Aorta (tissue), 5 donors: ENCODE data around the gene TACR3. TPM values are rescaled to one million over a fixed set of nuclear protein-coding genes. Genes with fewer than 3 reads are reported as not detected.
"Not testable (repeated sequence)": the region's sequence is repeated elsewhere in the genome, so short reads cannot be mapped to it uniquely, and the experiment has no call there.

ENCODE experiments used
- ATAC-seq: fragments of 200-7000 bp; cut with Tn5 transposase; one replicate; pipeline ENCODE4 v1.9.1; 2022; ENCODE audit warnings: moderate library complexity; ENCODE audit not compliant: low FRiP score
- DNase-seq, 2 donors: peaks; one replicate each; pipeline ENCODE4 v3.0.0-alpha.2; 2020
- H3K27ac ChIP-seq, 2 donors: one replicate each; pipeline ENCODE4 v1.5.1; 2013; ENCODE audit warnings: low read length in 2 of 2, mild to moderate bottlenecking in 2 of 2, moderate library complexity in 2 of 2, control low read depth in 1 of 2, inconsistent platforms in 1 of 2, low read depth in 1 of 2
- H3K27me3 ChIP-seq, 2 donors: one replicate each; pipeline ENCODE4 v1.6.1; 2013; ENCODE audit warnings: control low read depth in 1 of 2, low read length in 1 of 2, mild to moderate bottlenecking in 1 of 2, moderate library complexity in 1 of 2; ENCODE audit not compliant: insufficient read depth in 2 of 2, control insufficient read depth in 1 of 2
- H3K36me3 ChIP-seq, 2 donors: one replicate each; pipeline ENCODE4 v1.6.1; 2013; ENCODE audit warnings: control low read depth in 1 of 2, low read length in 1 of 2, mild to moderate bottlenecking in 1 of 2; ENCODE audit not compliant: insufficient read depth in 2 of 2, control insufficient read depth in 1 of 2
- H3K4me1 ChIP-seq, 2 donors: one replicate each; pipeline ENCODE4 v1.6.1; 2013; ENCODE audit warnings: low read length in 2 of 2, control low read depth in 1 of 2, mild to moderate bottlenecking in 1 of 2, moderate library complexity in 1 of 2; ENCODE audit not compliant: insufficient read depth in 2 of 2, control insufficient read depth in 1 of 2
- H3K4me3 ChIP-seq, 2 donors: one replicate each; pipeline ENCODE4 v1.5.1; 2013; ENCODE audit warnings: low read length in 2 of 2, control low read depth in 1 of 2, mild to moderate bottlenecking in 1 of 2
- H3K9me3 ChIP-seq: one replicate; pipeline ENCODE4 v1.6.1; 2013; ENCODE audit warnings: mild to moderate bottlenecking, low read length; ENCODE audit not compliant: control insufficient read depth
- WGBS, 2 donors: extraction: QIAGEN DNeasy Blood & Tissue Kit; methylation state at CpG; one replicate each; pipeline ENCODE4 v1.1.7; 2013; 5-methylcytosine and 5-hydroxymethylcytosine counted together
- intact Hi-C, 2 donors: fragments of 100-400 bp; cut with DNase I; formaldehyde crosslinking; loops; one replicate each; pipeline versions ENCODE4 v1.14.2 to v1.15.0; 2022
- polyA plus RNA-seq, 2 donors: library from polyadenylated mRNA; stranded (reverse); fragments of 200-250 nt; gene quantifications; one replicate each; pipeline ENCODE4 v1.2.3, GENCODE V29; 2013
- total RNA-seq, 2 donors: library from RNA; stranded (reverse); fragmentation: NEBNext Ultra II Directional; extraction: Animal tissue kit (Norgen Biotek cat#: 25700); gene quantifications; one replicate each; pipeline ENCODE4 v1.2.1, GENCODE V29; 2021
- donor health status: healthy with polysubstance abuse.
- donor health status: Bipolar disorder and iron deficiency.
- donor health status: DM: no; HTN: no; CAD: no.
- donor health status: DM: no; HTN: no; CAD: no.
- donor health status: DM: yes; HTN: yes; CAD: no.

TACR3 gene
- total and polyA plus RNA-seq, 4 donors, result not detected

DNA sequence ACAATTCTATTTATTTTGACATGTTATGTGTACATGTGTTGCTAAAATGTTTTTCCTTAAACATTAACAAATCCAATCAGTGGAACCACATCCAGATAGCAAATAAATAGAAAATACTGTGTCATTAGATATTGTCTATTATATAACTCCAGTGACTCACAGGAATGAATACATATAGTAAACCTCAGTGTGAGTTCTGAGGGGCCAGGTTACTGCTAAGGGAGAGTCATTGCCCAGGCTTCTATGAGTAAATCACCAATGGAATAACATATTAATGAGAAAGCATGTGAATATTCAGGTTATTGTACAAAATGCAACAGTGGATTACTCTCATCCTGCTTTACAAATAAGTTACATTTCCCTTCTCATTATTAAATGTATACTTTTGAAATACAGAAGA is 27.2 kb downstream of the TACR3 start:
- no peak overlapping the region for H3K4me3 ChIP-seq
- ATAC-seq, result no peak
- intact Hi-C loops, result no loop called here

DNA sequence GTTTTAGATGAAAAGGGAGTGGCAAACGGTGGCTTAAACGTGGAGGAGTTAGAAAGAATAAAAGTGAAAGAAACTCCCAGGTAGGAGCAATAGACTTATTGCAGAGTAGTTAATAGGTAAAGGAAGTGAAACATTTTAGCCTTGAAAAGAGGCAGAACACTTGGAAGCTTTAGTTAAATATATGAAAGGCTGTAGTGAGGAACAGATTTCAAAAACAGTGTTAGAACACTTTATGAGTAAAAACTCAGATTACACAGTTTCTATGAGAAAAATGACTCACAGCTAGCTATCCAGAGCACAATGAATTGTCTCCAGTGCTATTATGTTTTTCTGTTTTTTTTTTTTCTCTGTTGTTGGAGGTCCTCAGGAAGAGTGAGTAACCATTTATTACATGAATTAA is 45.8 kb downstream of the TACR3 start:
- Histone ChIP-seq H3K9me3 (peaks cover 1% of the 10 kb centered on the region), H3K27me3 (no peaks in the 10 kb centered on the region), H3K4me1 (no peaks in the 10 kb centered on the region), H3K4me3 (no peak overlapping the region), H3K36me3 (no peaks in the 10 kb centered on the region), H3K27ac (no peak overlapping the region)
- intact Hi-C loops, result no loop called here
- DNase-seq (no peak), ATAC-seq (no peak)
- WGBS, 2 donors, result 81% methylated on average over 2 of the region's 2 CpGs

More for the DNA sequence above, 27.2 kb downstream of the TACR3 start:
- Histone ChIP-seq H3K27ac (no peak overlapping the region), H3K4me1 (no peaks in the 10 kb centered on the region), H3K9me3 (no peaks in the 10 kb centered on the region), H3K27me3 (no peaks in the 10 kb centered on the region), H3K36me3 (no peaks in the 10 kb centered on the region)
- no peak for DNase-seq

DNA sequence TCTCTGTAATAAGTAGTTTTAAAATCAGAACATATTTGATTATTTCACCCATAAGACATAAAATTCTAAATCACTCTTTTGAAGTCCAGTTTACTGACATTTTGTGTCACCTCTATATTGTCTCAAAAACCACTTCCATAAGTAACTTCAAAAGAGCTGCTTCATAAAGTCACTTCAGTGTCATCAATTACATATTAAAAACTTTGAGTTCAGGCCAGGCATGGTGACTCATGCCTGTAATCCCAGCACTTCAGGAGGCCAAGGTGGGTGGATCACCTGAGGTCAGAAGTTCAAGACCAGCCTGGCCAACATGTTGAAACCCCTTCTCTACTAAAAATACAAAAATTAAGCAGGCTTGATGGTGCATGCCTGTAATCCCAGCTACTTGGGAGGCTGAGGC is 53.0 kb downstream of the TACR3 start:
- H3K4me3 ChIP-seq, DNase-seq, intact Hi-C loops, H3K36me3 ChIP-seq, ATAC-seq, H3K4me1 ChIP-seq, H3K27ac ChIP-seq, H3K9me3 ChIP-seq, H3K27me3 ChIP-seq: not testable (repeated sequence)

DNA sequence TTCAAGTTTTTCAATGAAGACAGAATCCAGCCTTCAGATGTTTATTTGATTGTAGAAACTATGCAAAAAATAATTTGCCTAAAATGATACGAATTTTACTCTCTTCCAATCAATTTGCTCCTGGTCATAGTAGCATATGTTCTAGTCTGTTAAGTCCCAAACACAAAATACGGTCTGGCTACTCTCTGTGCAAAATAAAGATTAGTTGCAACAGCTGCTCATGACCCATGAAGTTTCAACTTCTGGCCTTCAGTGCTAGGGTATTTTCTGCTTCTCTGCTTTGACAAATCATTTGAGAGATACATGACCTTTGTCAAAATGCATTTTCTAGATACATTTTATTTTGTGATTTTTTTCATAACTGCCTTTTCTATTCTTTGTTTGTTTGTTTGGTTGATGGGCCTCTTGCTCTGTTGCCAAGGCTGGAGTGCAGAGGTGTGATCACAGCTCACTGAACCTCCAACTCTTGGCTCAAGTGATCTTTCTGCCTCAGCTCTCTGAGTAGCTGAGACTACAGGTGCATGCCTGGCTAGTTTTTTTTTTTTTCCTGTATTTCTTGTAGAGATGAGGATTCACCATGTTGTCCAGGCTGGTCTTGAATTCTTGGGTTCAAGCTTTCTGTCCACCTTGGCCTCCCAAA is 55.2 kb downstream of the TACR3 start:
- H3K27ac ChIP-seq, result no peak overlapping the region
- no peaks in the 10 kb centered on the region for H3K36me3 ChIP-seq
- no peaks in the 10 kb centered on the region for H3K4me1 ChIP-seq
- 59 to 66% methylated on average over 2 of the region's 2 CpGs for WGBS, 2 donors
- no peak for DNase-seq
- no peaks in the 10 kb centered on the region for H3K9me3 ChIP-seq
- intact Hi-C loops, result no loop called here
- H3K4me3 ChIP-seq, result no peak overlapping the region
- no peak for ATAC-seq
- no peaks in the 10 kb centered on the region for H3K27me3 ChIP-seq

DNA sequence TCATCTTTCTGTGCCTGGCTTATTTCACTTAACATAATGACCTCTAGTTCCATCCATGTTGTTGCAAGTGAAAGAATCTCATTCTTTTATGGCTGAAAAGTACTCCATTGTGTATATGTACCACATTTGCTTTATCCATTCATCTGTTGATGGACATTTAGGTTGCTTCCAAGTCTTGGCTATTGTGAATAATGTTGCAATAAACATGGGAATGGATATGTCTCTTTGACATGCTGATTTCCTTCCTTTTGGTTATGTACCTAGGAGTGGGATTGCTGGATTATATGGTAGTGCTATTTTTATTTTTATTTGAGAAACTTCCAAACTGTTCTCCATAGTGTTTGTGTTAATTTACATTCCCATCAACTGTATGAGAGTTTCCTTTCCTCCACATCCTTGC is 71.2 kb downstream of the TACR3 start:
- no peak for DNase-seq
- H3K27ac ChIP-seq, result no peak overlapping the region
- ATAC-seq, result no peak
- H3K4me1 ChIP-seq, result no peaks in the 10 kb centered on the region
- H3K9me3 ChIP-seq, result no peaks in the 10 kb centered on the region
- intact Hi-C loops, result no loop called here
- no peaks in the 10 kb centered on the region for H3K27me3 ChIP-seq
- no peaks in the 10 kb centered on the region for H3K36me3 ChIP-seq
- no peak overlapping the region for H3K4me3 ChIP-seq

DNA sequence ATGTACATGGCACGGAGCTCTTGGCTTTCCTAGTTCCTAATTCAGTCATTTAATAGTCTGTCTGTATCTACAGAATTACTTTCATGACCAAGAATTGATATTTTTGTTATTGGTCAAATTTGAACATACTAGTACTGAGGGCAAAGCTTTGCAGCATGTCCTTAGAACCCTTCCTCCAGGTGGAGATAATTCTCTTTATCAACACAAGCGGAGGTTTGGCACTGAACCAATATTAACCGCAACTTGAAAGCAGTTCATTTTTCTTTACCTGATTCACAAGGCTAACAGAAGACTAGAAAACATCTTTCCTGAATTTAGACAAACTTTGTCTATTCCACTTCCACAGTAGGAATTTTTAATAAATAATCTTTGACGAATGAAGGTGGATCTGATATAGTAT is 73.8 kb downstream of the TACR3 start:
- no peak overlapping the region for H3K4me3 ChIP-seq
- no peak for ATAC-seq
- H3K36me3 ChIP-seq, result no peaks in the 10 kb centered on the region
- 73 to 76% methylated on average over 4 of the region's 4 CpGs for WGBS, 2 donors
- no peaks in the 10 kb centered on the region for H3K9me3 ChIP-seq
- DNase-seq, result no peak
- no peaks in the 10 kb centered on the region for H3K4me1 ChIP-seq
- intact Hi-C loops, result no loop called here
- no peak overlapping the region for H3K27ac ChIP-seq
- no peaks in the 10 kb centered on the region for H3K27me3 ChIP-seq

DNA sequence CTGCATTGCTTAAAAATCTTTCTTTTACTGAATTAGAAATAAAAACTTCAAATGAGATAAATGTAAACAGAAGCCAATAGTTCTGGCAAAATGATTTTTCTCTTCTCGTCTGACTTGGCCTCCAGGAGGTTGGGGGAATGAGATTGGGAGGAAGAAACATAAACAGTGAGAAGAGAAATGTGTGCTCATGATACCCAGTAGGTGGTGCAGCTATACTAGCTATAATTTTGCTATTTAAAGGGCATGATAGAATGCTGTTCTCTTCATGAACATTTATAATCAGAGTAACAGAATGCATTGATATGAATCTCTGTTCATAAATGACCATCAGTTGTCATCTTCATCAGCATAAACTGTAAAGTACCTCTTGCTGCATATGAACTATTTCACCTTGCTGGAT is 85.5 kb downstream of the TACR3 start:
- Histone ChIP-seq H3K9me3 (no peaks in the 10 kb centered on the region), H3K36me3 (no peaks in the 10 kb centered on the region), H3K27ac (no peak overlapping the region), H3K4me1 (no peaks in the 10 kb centered on the region), H3K27me3 (no peaks in the 10 kb centered on the region), H3K4me3 (no peak overlapping the region)
- intact Hi-C loops, result no loop called here
- WGBS, 2 donors, result 3% methylated on average over 1 of the region's 1 CpG
- DNase-seq (no peak), ATAC-seq (no peak)

DNA sequence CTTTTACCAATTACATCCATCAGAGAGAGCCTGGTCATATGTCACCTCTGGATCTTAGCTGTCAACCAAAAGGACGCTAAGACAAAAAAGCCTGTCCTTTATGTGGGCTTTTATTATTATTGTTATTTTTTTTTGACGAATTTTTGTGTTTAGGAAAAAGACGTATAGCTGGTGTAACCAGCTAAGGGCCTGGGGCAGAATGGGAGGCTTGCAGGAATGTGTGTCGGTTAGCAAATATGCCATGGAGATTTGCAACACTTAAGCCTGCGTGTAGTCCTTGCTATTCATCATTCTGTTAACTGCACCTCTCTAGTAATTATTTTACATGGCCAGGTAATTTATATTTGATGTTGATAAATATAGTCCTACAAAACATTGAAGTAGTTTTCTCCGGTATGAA is 93.5 kb downstream of the TACR3 start:
- ATAC-seq, result no peak
- Histone ChIP-seq H3K27me3 (no peaks in the 10 kb centered on the region), H3K4me1 (no peaks in the 10 kb centered on the region), H3K36me3 (no peaks in the 10 kb centered on the region), H3K9me3 (no peaks in the 10 kb centered on the region), H3K4me3 (no peak overlapping the region), H3K27ac (no peak overlapping the region)
- no peak for DNase-seq
- WGBS, 2 donors, result 68 to 70% methylated on average over 6 of the region's 6 CpGs
- intact Hi-C loops, result no loop called here

DNA sequence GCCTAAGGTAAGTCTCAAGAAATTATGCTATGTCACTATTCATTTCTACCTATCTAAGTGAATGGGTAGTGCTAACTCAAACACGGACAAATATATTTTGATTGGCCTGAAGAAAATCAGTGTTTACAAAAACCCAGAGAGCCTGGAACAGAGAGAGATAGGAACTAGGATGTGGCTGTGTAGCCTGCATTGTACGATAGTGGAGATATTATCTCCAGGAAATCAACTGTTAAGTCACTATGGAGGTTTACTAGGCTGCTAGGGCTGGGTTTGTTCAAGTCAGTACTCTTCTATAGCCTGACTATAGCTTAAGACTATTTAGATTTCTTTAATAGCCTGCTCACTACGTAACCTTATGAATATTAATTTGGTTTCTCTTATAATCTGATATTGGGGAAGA is 127.9 kb downstream of the TACR3 start:
- Histone ChIP-seq H3K9me3 (no peaks in the 10 kb centered on the region), H3K27ac (no peak overlapping the region), H3K36me3 (no peaks in the 10 kb centered on the region), H3K4me3 (no peak overlapping the region), H3K4me1 (no peaks in the 10 kb centered on the region), H3K27me3 (no peaks in the 10 kb centered on the region)
- no peak for DNase-seq
- intact Hi-C loops, result no loop called here
- no peak for ATAC-seq
- 68 to 72% methylated on average over 3 of the region's 3 CpGs for WGBS, 2 donors
